ENCODE data around the gene MAP2. TPM values are rescaled to one million over a fixed set of nuclear protein-coding genes. Genes with fewer than 3 reads are reported as not detected.
A peak's percentile ranks its signal among the peaks of the same experiment; 100 is the strongest.
"Not testable (repeated sequence)": the region's sequence is repeated elsewhere in the genome, so short reads cannot be mapped to it uniquely, and the experiment has no call there.

Gene MAP2
- total RNA-seq, 1 donor from 2014 or later: 8.2 TPM

DNA sequence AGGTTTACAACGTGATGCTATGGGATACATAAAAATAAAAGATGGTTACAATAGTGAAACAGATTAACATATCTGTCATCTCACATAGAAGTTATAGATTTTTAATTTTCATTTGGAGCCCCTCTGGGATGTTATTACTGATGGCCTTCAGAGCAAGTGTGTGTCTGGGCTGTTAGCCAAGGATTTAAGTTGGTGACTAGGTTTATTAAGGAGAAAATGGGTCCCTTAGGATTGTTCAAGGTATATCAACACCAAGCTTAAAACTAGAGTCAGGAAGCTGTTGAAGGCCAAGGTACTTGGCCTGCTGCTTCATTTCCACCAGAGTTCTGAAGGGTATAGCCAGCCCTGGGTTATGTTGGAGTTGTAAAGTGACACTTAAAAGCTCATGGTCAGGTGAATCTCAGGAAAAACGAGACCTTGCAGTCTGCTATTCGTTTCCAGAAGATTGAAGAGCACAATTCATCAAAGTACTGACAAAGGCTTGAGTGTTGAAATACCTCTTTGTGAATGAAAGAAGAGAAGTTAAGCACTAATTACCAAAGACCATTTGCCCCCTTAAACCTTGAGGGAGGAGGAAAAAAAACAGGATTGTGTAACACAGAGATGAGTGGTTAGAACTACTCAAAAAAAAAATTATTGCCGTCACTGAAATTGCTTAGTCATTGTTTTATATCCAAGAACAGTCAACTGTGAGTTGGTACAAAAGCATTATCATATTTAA, 48.4 kb downstream of the MAP2 start:
- Histone ChIP-seq H3K27me3 (ENCODE audit: control insufficient read depth, insufficient read depth, low read length) (no peaks in the 10 kb centered on the region), H3K4me3 (ENCODE audit: low read depth, low read length) (no peak overlapping the region), H3K36me3 (ENCODE audit: control insufficient read depth, insufficient read depth, low read length) (no peaks in the 10 kb centered on the region)
- no peak for FAIRE-seq
- no peak for TF ChIP-seq CTCF (IDR thresholded peaks at IDR 0.05; ENCODE audit: insufficient read depth, low read length, severe bottlenecking)
- peak; percentile 92 for DNase-seq (ENCODE audit: low read depth)

GRCh38 chr2:209472871-209473270, 49.0 kb downstream of the MAP2 start:
- DNase-seq (ENCODE audit: low read depth) (no peak), FAIRE-seq (no peak)
- Histone ChIP-seq H3K4me3 (ENCODE audit: low read depth, low read length) (no peak overlapping the region), H3K27me3 (ENCODE audit: control insufficient read depth, insufficient read depth, low read length) (no peaks in the 10 kb centered on the region), H3K36me3 (ENCODE audit: control insufficient read depth, insufficient read depth, low read length) (no peaks in the 10 kb centered on the region)
- no peak for TF ChIP-seq CTCF (IDR thresholded peaks at IDR 0.05; ENCODE audit: insufficient read depth, low read length, severe bottlenecking)

GRCh38 chr2:209473930-209474419, 50.1 kb downstream of the MAP2 start:
- TF ChIP-seq CTCF (IDR thresholded peaks at IDR 0.05; ENCODE audit: insufficient read depth, low read length, severe bottlenecking): no peak
- Histone ChIP-seq H3K27me3 (ENCODE audit: control insufficient read depth, insufficient read depth, low read length) (no peaks in the 10 kb centered on the region), H3K4me3 (ENCODE audit: low read depth, low read length) (no peak overlapping the region), H3K36me3 (ENCODE audit: control insufficient read depth, insufficient read depth, low read length) (no peaks in the 10 kb centered on the region)
- DNase-seq (ENCODE audit: low read depth) (peak; percentile 95), FAIRE-seq (no peak)

DNA sequence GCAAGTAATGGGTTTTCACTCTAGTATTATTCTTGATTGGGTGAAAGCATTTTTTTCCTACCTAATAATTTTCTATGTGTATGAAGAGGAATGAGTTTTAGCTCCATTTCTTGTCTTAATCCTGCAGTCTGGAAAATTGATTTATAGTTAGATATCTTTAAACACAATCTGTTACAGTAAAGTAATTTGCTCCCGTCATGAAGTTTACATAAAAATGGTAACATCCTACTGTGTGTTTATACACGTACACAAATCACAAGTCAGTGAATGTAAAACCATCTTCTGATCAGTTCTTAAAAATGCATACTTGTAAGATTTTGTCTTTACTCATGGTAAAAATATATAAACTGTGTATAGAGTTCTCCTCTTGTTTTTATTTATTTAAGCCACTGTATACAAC, 51.1 kb downstream of the MAP2 start:
- no peak for TF ChIP-seq CTCF (IDR thresholded peaks at IDR 0.05; ENCODE audit: insufficient read depth, low read length, severe bottlenecking)

GRCh38 chr2:209476367-209477208, 52.7 kb downstream of the MAP2 start:
- no peak for FAIRE-seq
- peak; percentile 45 for DNase-seq (ENCODE audit: low read depth)
- Histone ChIP-seq H3K27me3 (ENCODE audit: control insufficient read depth, insufficient read depth, low read length) (no peaks in the 10 kb centered on the region), H3K36me3 (ENCODE audit: control insufficient read depth, insufficient read depth, low read length) (no peaks in the 10 kb centered on the region), H3K4me3 (ENCODE audit: low read depth, low read length) (no peak overlapping the region)
- TF ChIP-seq CTCF (IDR thresholded peaks at IDR 0.05; ENCODE audit: insufficient read depth, low read length, severe bottlenecking): no peak

More for the DNA sequence above, 51.1 kb downstream of the MAP2 start:
- DNase-seq (ENCODE audit: low read depth) (no peak), FAIRE-seq (no peak)
- H3K27me3 ChIP-seq (ENCODE audit: control insufficient read depth, insufficient read depth, low read length): no peaks in the 10 kb centered on the region
- no peaks in the 10 kb centered on the region for H3K36me3 ChIP-seq (ENCODE audit: control insufficient read depth, insufficient read depth, low read length)
- H3K4me3 ChIP-seq (ENCODE audit: low read depth, low read length): no peak overlapping the region

GRCh38 chr2:209492296-209492695, 68.4 kb downstream of the MAP2 start:
- not testable (repeated sequence) for DNase-seq (ENCODE audit: low read depth); H3K27me3 ChIP-seq (ENCODE audit: control insufficient read depth, insufficient read depth, low read length); H3K36me3 ChIP-seq (ENCODE audit: control insufficient read depth, insufficient read depth, low read length); FAIRE-seq; H3K4me3 ChIP-seq (ENCODE audit: low read depth, low read length)

DNA sequence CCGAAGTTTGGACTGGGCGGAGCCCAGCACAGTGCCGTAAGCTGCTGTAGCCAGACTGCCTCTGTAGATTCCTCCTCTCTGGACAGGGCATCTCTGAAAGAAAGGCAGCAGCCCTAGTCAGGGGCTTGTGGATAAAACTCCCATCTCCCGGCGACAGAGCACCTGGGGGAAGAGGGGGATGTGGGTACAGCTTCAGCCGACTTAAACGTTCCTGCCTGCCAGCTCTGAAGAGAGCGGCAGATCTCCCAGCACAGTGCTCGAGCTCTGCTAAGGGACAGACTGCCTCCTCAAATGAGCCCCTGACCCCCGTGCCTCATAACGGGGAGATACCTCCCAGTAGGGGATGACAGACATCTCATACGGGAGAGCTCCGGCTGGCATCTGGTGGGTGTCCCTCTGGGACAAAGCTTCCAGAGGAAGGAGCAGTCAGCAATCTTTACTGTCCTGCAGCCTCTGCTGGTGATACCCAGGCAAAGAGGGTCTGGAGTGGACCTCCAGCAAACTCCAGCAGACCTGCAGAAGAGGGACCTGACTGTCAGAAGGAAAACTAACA, 71.3 kb downstream of the MAP2 start:
- DNase-seq (ENCODE audit: low read depth); H3K36me3 ChIP-seq (ENCODE audit: control insufficient read depth, insufficient read depth, low read length); FAIRE-seq; H3K4me3 ChIP-seq (ENCODE audit: low read depth, low read length); H3K27me3 ChIP-seq (ENCODE audit: control insufficient read depth, insufficient read depth, low read length): not testable (repeated sequence)

Measured in bronchial epithelial cell (primary cell).